ENCODE measurements around the gene LYRM9.

LYRM9 gene

GRCh38 chr17:27919079-27919478 lies 25.9 kb upstream of the LYRM9 start:
- no peaks in the 10 kb centered on the region for H3K36me3 ChIP-seq (ENCODE audit: control insufficient read depth in 2 of 2, insufficient read depth in 1 of 2, low read length in 2 of 2)
- no peak overlapping the region for H3K4me3 ChIP-seq (ENCODE audit: low read depth, low read length)
- H3K9me3 ChIP-seq (ENCODE audit: control insufficient read depth, insufficient read depth, low read depth, low read length): no peaks in the 10 kb centered on the region
- ChIA-PET CTCF (interaction anchor here (0.7 to 1.8 kb wide), 2 partner anchors 13 to 25 kb away, joined by 3 to 7 read pairs; no protein-coding TSS in a partner anchor), POLR2A (no interaction called here)
- peaks cover 5% of the 10 kb centered on the region; the same call in 1 of the 2 replicates for H3K4me1 ChIP-seq (ENCODE audit: control insufficient read depth, insufficient read depth, low read length)
- no peak for TF ChIP-seq KLF7 (tag by site-specific recombination; IDR thresholded peaks at IDR 0.05; ENCODE audit: borderline replicate concordance)
- TF ChIP-seq ZNF449 (tag by site-specific recombination; IDR thresholded peaks at IDR 0.05): no peak
- TF ChIP-seq ZNF514 (tag by site-specific recombination; IDR thresholded peaks at IDR 0.05): no peak
- TF ChIP-seq ZNF391 (tag by site-specific recombination; IDR thresholded peaks at IDR 0.05; ENCODE audit: borderline replicate concordance, low read depth): no peak
- no peak for TF ChIP-seq ZNF223 (tag by site-specific recombination; IDR thresholded peaks at IDR 0.05)
- TF ChIP-seq ZNF777 (tag by site-specific recombination; IDR thresholded peaks at IDR 0.05; ENCODE audit: borderline replicate concordance): no peak
- no peak for TF ChIP-seq GFI1B (tag by site-specific recombination; IDR thresholded peaks at IDR 0.05)
- H3K27ac ChIP-seq (ENCODE audit: extremely low read depth, low read depth, low read length): no peak overlapping the region

DNA sequence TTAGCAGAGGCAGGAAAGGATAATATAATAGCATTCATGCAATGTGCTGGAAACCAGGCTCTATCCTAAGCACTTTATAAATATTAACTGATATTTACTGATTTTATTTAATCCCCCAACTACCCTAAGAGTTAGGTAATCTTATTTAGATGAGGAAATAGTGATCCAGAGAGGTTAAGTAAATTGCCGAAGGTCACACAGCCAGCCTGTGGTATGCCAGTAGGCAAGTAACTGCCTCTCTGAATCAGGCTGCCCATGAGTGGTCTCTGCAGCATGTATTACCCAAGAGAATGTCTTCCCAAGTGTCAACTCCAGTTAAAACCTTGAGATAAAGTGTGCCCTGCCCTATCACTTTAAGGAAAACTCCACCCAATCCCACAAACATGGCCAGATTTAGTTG lies 25.3 kb upstream of the LYRM9 start:
- no peaks in the 10 kb centered on the region for H3K36me3 ChIP-seq (ENCODE audit: control insufficient read depth in 2 of 2, insufficient read depth in 1 of 2, low read length in 2 of 2)
- ChIA-PET POLR2A (no interaction called here), CTCF (interaction anchor here (1.8 kb wide), 1 partner anchor 25 kb away, joined by 7 read pairs; no protein-coding TSS in a partner anchor)
- no peak overlapping the region for H3K27ac ChIP-seq (ENCODE audit: extremely low read depth, low read depth, low read length)
- H3K4me3 ChIP-seq (ENCODE audit: low read depth, low read length): no peak overlapping the region
- H3K4me1 ChIP-seq (ENCODE audit: control insufficient read depth, insufficient read depth, low read length): peaks cover 5% of the 10 kb centered on the region; the same call in 1 of the 2 replicates
- no peaks in the 10 kb centered on the region for H3K9me3 ChIP-seq (ENCODE audit: control insufficient read depth, insufficient read depth, low read depth, low read length)
- TF ChIP-seq ZNF677 (tag by site-specific recombination; IDR thresholded peaks at IDR 0.05) (no peak), ZNF280C (tag by site-specific recombination; IDR thresholded peaks at IDR 0.05) (no peak), ZNF571 (tag by site-specific recombination; IDR thresholded peaks at IDR 0.05) (no peak), ZNF548 (tag by site-specific recombination; IDR thresholded peaks at IDR 0.05) (no peak), ZNF140 (tag by site-specific recombination; IDR thresholded peaks at IDR 0.05) (no peak), ZSCAN30 (tag by site-specific recombination; IDR thresholded peaks at IDR 0.05) (no peak)
- TF ChIP-seq, protein P1, sequence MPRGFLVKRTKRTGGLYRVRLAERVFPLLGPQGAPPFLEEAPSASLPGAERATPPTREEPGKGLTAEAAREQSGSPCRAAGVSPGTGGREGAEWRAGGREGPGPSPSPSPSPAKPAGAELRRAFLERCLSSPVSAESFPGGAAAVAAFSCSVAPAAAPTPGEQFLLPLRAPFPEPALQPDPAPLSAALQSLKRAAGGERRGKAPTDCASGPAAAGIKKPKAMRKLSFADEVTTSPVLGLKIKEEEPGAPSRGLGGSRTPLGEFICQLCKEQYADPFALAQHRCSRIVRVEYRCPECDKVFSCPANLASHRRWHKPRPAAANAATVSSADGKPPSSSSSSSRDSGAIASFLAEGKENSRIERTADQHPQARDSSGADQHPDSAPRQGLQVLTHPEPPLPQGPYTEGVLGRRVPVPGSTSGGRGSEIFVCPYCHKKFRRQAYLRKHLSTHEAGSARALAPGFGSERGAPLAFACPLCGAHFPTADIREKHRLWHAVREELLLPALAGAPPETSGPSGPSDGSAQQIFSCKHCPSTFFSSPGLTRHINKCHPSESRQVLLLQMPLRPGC (tag by site-specific recombination; IDR thresholded peaks at IDR 0.05): no peak

- H3K9me3 ChIP-seq (ENCODE audit: control insufficient read depth, insufficient read depth, low read depth, low read length): no peaks in the 10 kb centered on the region
- no peak overlapping the region for H3K4me3 ChIP-seq (ENCODE audit: low read depth, low read length)
- H3K4me1 ChIP-seq (ENCODE audit: control insufficient read depth, insufficient read depth, low read length): peaks cover 5% of the 10 kb centered on the region; the same call in 1 of the 2 replicates
- CTCF ChIA-PET: interaction anchor here (0.6 to 1.6 kb wide), 2 partner anchors 112 to 203 kb away, joined by 4 read pairs; no protein-coding TSS in a partner anchor
- TF ChIP-seq ZNF121 (tag by site-specific recombination; IDR thresholded peaks at IDR 0.05) (peak; percentile 29; the same call in 1 of the 2 replicates), ZNF214 (tag by site-specific recombination; IDR thresholded peaks at IDR 0.05; ENCODE audit: borderline replicate concordance) (no peak)
- TF ChIP-seq, protein P2, sequence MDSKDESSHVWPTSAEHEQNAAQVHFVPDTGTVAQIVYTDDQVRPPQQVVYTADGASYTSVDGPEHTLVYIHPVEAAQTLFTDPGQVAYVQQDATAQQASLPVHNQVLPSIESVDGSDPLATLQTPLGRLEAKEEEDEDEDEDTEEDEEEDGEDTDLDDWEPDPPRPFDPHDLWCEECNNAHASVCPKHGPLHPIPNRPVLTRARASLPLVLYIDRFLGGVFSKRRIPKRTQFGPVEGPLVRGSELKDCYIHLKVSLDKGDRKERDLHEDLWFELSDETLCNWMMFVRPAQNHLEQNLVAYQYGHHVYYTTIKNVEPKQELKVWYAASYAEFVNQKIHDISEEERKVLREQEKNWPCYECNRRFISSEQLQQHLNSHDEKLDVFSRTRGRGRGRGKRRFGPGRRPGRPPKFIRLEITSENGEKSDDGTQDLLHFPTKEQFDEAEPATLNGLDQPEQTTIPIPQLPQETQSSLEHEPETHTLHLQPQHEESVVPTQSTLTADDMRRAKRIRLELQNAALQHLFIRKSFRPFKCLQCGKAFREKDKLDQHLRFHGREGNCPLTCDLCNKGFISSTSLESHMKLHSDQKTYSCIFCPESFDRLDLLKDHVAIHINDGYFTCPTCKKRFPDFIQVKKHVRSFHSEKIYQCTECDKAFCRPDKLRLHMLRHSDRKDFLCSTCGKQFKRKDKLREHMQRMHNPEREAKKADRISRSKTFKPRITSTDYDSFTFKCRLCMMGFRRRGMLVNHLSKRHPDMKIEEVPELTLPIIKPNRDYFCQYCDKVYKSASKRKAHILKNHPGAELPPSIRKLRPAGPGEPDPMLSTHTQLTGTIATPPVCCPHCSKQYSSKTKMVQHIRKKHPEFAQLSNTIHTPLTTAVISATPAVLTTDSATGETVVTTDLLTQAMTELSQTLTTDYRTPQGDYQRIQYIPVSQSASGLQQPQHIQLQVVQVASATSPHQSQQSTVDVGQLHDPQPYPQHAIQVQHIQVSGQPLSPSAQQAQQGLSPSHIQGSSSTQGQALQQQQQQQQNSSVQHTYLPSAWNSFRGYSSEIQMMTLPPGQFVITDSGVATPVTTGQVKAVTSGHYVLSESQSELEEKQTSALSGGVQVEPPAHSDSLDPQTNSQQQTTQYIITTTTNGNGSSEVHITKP (tag by site-specific recombination; IDR thresholded peaks at IDR 0.05): peak; percentile 57
- TF ChIP-seq, protein P3, sequence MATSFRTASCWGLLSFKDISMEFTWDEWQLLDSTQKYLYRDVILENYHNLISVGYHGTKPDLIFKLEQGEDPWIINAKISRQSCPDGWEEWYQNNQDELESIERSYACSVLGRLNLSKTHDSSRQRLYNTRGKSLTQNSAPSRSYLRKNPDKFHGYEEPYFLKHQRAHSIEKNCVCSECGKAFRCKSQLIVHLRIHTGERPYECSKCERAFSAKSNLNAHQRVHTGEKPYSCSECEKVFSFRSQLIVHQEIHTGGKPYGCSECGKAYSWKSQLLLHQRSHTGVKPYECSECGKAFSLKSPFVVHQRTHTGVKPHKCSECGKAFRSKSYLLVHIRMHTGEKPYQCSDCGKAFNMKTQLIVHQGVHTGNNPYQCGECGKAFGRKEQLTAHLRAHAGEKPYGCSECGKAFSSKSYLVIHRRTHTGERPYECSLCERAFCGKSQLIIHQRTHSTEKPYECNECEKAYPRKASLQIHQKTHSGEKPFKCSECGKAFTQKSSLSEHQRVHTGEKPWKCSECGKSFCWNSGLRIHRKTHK (tag by site-specific recombination; IDR thresholded peaks at IDR 0.05): no peak
- POLR2A ChIA-PET: no interaction called here
- no peak overlapping the region for H3K27ac ChIP-seq (ENCODE audit: extremely low read depth, low read depth, low read length)
- H3K36me3 ChIP-seq (ENCODE audit: control insufficient read depth in 2 of 2, insufficient read depth in 1 of 2, low read length in 2 of 2): no peaks in the 10 kb centered on the region
Observed at GRCh38 chr17:27917000-27917399, 23.8 kb upstream of the LYRM9 start.

Measured in HEK293 (cell line).